Osteoblast (primary cell): ENCODE results near the gene OSBPL6. TPM values are rescaled to one million over a fixed set of nuclear protein-coding genes. Genes with fewer than 3 reads are reported as not detected.
A peak's percentile ranks its signal among the peaks of the same experiment; 100 is the strongest.

Experiments
- DNase-seq: peaks from one replicate; pipeline ENCODE4 v3.0.0; 2011; ENCODE audit warnings: low spot score, mixed read lengths; ENCODE audit not compliant: insufficient read length; ENCODE audit errors: missing footprints
- H2AFZ ChIP-seq: 2 replicates; pipeline ENCODE4 v1.6.0; 2011; ENCODE audit warnings: mild to moderate bottlenecking, low read length
- H3K27ac ChIP-seq: 2 replicates; pipeline ENCODE4 v1.5.1; 2011; ENCODE audit warnings: mild to moderate bottlenecking, low read depth, low read length, moderate library complexity
- H3K27me3 ChIP-seq: 2 replicates; pipeline ENCODE4 v1.6.0; 2012; ENCODE audit warnings: mild to moderate bottlenecking, control low read depth, inconsistent platforms, low read length, moderate library complexity; ENCODE audit not compliant: insufficient read depth
- H3K36me3 ChIP-seq: 2 replicates; pipeline ENCODE4 v1.5.1; 2011; ENCODE audit warnings: mild to moderate bottlenecking, low read length, control low read depth, moderate library complexity; ENCODE audit not compliant: insufficient read depth
- H3K4me1 ChIP-seq: 2 replicates; pipeline ENCODE4 v1.5.1; 2011; ENCODE audit warnings: mild to moderate bottlenecking, low read length, control low read depth, moderate library complexity; ENCODE audit not compliant: insufficient read depth
- H3K4me2 ChIP-seq: 2 replicates; pipeline ENCODE4 v1.6.0; 2011; ENCODE audit warnings: mild to moderate bottlenecking, low read length; ENCODE audit not compliant: insufficient read depth
- H3K4me3 ChIP-seq: fragments of 200-600 bp; sonication (generic); 3 replicates; pipeline ENCODE4 v1.5.1; 2012; ENCODE audit warnings: mild to moderate bottlenecking, low read length, inconsistent platforms; ENCODE audit not compliant: insufficient read depth
- H3K79me2 ChIP-seq: 2 replicates; pipeline ENCODE4 v1.6.0; 2012; ENCODE audit warnings: mild to moderate bottlenecking, low read length, control low read depth, inconsistent platforms; ENCODE audit not compliant: insufficient read depth
- H3K9me3 ChIP-seq: 2 replicates; pipeline ENCODE4 v1.5.1; 2011; ENCODE audit warnings: low read depth, low read length, control low read depth
- H4K20me1 ChIP-seq: 2 replicates; pipeline ENCODE4 v1.6.0; 2012; ENCODE audit warnings: mild to moderate bottlenecking, low read length, control low read depth; ENCODE audit not compliant: insufficient read depth
- CTCF ChIP-seq: IDR thresholded peaks from 2 replicates; pipeline ENCODE4 v1.5.1; 2011; ENCODE audit warnings: mild to moderate bottlenecking, low read depth, low read length, moderate library complexity; ENCODE audit errors: extremely low read depth
- total RNA-seq: library from RNA; depleted of rRNA; stranded (reverse); fragments of >200 nt; gene quantifications from 2 replicates; pipeline ENCODE4 v1.2.3, GENCODE V29; 2012

OSBPL6 gene
- total RNA-seq, 1 donor = 5.4 TPM

GRCh38 chr2:178237488-178238153 is 43.3 kb downstream of the OSBPL6 start:
- H3K27ac ChIP-seq = peak overlapping the region; percentile 29
- peak; percentile 79 for DNase-seq

DNA sequence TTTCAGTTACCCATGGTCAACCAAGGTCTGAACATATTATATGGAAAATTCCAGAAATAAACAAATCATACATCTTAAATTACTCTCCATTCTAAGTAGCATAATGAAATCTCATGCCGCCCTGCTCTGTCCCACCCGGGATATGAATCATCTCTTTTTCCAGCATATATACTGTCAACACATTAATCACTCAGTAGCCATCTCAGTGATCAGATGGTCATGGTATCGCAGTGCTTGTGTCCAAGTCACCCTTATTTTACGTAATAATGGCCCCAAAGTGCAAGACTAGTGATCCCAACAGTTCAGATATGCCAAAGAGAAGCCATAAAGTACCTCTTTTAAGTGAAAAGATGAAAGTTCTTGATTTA is 43.8 kb downstream of the OSBPL6 start:
- Histone ChIP-seq H3K27me3 (no peaks in the 10 kb centered on the region), H3K4me1 (peaks cover 21% of the 10 kb centered on the region), H3K4me2 (peak overlapping the region; percentile 46), H2AFZ (peak overlapping the region; percentile 6), H3K4me3 (no peak overlapping the region), H3K79me2 (no peaks in the 10 kb centered on the region), H3K27ac (peak overlapping the region; percentile 29), H4K20me1 (no peaks in the 10 kb centered on the region), H3K36me3 (no peaks in the 10 kb centered on the region), H3K9me3 (no peaks in the 10 kb centered on the region)
- no peak for TF ChIP-seq CTCF
- peak; percentile 17 for DNase-seq

More at GRCh38 chr2:178237488-178238153, 43.3 kb downstream of the OSBPL6 start:
- Histone ChIP-seq H3K9me3 (no peaks in the 10 kb centered on the region), H2AFZ (peak overlapping the region; percentile 16), H3K4me3 (no peak overlapping the region), H3K79me2 (no peaks in the 10 kb centered on the region), H3K4me2 (peak overlapping the region; percentile 46), H3K4me1 (peaks cover 20% of the 10 kb centered on the region), H4K20me1 (no peaks in the 10 kb centered on the region), H3K36me3 (no peaks in the 10 kb centered on the region), H3K27me3 (no peaks in the 10 kb centered on the region)
- TF ChIP-seq CTCF = no peak

DNA sequence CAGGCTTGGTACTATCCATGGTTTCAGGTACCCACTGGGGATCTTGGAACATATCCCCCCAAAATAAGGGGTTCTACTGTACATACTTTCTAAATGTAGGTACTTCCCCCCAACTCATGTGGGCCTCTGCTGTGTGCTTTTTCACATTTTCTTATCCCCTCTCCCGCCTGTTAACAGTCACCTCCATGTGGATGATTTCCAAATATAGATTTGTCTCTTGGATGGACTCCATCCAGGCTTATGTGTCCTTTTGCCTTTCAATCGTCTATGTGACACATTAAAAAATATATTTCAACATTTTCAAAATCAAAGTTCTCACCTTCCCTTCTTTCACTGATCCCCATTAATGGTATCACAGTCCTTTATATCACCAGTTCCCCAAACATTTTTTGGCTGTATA is 44.4 kb downstream of the OSBPL6 start:
- peak overlapping the region; percentile 46 for H3K4me2 ChIP-seq
- TF ChIP-seq CTCF = no peak
- H3K27ac ChIP-seq = peak overlapping the region; percentile 29

DNA sequence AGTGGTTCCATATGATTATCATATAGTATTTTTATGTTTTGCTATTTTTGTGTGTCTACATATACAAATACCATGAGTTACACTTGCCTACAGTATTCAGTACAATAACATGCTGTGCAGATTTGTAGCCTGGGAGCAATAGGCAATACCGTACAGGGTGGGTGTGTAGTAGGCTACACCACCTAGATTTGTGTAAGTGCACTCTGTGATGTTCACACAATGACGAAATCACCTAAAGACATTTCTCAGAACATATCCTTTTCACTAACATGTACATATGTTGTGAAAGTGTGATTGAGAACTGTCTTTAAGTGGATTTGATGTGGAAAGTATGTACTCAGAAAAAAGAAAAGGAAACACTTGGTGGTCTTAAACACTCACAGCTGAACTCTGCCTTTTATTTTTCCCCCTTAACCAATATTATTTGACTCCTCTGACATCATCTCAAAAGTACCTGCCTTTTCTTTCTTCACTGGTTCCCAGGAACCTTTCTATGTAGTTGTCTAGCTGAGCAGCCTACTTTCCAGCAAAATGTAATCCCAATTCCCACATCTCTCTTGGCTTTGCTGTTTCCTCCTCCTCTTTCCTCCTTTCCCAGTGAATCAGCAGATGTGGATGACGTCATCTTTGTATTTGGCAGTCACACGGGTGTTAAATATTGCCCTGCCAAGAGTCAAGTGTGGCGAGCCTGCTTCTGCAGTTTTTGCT is 47.7 kb downstream of the OSBPL6 start:
- H3K36me3 ChIP-seq = no peaks in the 10 kb centered on the region
- H3K79me2 ChIP-seq = peaks cover 3% of the 10 kb centered on the region
- H3K4me2 ChIP-seq = peak overlapping the region; percentile 38
- peak; percentile 81 for DNase-seq
- H3K4me3 ChIP-seq = no peak overlapping the region
- no peak for TF ChIP-seq CTCF
- no peaks in the 10 kb centered on the region for H3K27me3 ChIP-seq
- H4K20me1 ChIP-seq = no peaks in the 10 kb centered on the region
- H2AFZ ChIP-seq = no peak overlapping the region
- peaks cover 21% of the 10 kb centered on the region for H3K4me1 ChIP-seq
- no peaks in the 10 kb centered on the region for H3K9me3 ChIP-seq
- peak overlapping the region; percentile 80 for H3K27ac ChIP-seq

More for the DNA sequence above, 44.4 kb downstream of the OSBPL6 start:
- Histone ChIP-seq H3K9me3 (no peaks in the 10 kb centered on the region), H3K4me3 (no peak overlapping the region), H3K27me3 (no peaks in the 10 kb centered on the region), H2AFZ (no peak overlapping the region), H3K36me3 (no peaks in the 10 kb centered on the region), H3K79me2 (peaks cover 3% of the 10 kb centered on the region), H3K4me1 (peaks cover 21% of the 10 kb centered on the region), H4K20me1 (no peaks in the 10 kb centered on the region)
- DNase-seq = no peak
